ENCODE results near the gene ABI3BP.
A peak's percentile ranks its signal among the peaks of the same experiment; 100 is the strongest.

The ABI3BP gene

GRCh38 chr3:100720426-100720825 lies 272.8 kb downstream of the ABI3BP start:
- DNase-seq (ENCODE audit: low read depth), result no peak

GRCh38 chr3:100719136-100719535 lies 274.1 kb downstream of the ABI3BP start:
- DNase-seq (ENCODE audit: low read depth), result peak; percentile 17

DNA sequence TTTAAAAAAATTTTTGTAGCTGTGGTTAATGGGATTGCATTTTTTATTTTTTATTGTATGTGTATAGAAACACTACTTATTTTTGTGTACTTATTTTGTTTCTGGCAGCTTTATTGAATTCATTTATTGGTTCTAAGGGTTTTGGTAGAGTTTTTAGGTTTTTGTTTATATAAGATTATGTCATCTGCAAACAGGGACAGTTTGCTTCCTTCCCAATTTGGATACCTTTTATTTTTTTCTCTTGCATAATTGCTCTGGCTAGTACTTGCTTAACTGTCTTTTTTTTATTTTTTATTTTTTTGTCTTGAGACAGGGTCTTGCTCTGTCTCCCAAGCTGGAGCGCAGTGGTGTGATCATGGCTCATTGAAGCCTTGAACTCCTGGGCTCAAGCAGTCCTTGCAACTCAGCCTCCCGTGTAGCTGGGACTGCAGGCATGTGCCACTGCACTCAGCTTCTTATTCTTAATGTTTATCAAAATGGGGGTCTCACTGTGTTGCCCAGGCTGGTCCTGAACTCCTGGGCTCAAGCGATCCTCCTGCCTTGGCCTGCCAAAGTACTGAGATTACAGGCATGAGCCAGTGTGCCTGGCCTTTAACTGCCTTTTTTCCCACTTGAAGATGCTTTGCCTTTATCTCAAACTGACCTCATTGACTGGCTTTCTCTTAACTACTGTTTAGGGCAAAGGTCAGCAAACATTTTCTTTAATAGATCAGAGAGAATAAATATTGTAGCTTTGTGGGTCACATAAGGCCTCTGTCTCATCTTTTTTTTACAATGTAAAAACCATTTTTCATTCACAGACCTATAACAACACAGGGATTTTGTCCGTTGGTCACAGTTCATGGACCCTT lies 275.4 kb downstream of the ABI3BP start:
- DNase-seq (ENCODE audit: low read depth), result no peak

GRCh38 chr3:100717063-100717462 lies 276.2 kb downstream of the ABI3BP start:
- DNase-seq (ENCODE audit: low read depth), result no peak

- DNase-seq (ENCODE audit: low read depth), result no peak
Measured at GRCh38 chr3:100715176-100715575, 278.0 kb downstream of the ABI3BP start.

DNA sequence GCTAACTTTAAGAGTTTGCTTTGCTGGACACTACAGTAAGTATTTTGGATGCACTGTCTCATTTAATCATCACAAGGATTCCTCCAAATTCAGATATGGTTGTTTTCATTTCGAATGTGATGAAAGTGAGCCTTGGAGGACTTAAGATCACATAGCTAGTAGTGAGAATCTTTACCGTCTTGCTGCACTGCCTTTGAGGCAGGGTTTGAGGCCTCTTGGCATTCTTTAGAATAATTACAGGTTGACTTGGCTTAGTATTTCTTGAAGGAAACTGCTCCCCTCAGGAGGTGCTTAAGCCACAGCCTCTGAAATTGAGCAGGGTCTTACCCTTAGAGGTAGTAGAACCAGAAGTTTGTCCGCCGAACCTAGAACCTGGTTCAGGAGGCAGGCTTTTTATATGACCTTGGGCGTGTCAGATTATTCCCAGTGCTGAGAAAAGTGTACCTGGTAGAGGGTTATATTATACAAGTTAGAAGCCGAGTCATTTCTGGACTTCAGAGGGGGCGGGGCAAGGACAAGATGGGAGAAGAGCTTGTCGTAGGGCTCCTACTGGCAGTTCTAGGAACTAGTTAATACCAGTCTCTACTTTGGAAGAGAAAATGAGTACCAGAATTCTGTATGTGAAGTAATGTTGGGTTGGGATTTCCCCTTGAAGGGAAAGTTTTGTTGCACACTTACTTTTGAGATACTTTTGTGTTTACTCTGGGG lies 282.8 kb downstream of the ABI3BP start:
- DNase-seq (ENCODE audit: low read depth), result peak; percentile 70

DNA sequence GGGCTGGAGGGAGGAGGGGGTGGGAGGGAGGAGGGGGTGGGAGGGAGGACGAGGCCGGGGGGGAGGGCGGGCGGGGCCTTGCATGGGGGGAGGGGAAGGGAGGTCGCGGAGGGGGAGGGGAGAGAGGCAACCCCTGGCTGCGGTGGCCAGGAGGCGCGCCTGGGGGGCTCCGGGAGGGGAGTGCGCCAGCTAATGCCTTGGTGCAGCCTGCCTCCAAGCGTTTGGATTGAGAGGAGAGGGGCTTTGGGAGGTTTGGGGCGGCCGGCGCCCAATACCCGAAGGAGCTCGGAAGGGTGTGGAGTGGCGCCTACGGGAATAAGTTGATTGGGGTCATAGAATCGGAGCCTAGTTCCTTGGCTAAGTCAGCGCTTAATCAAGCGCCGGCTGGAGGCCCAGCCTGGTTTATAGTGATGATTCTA lies 283.4 kb downstream of the ABI3BP start:
- DNase-seq (ENCODE audit: low read depth), result peak; percentile 42

DNA sequence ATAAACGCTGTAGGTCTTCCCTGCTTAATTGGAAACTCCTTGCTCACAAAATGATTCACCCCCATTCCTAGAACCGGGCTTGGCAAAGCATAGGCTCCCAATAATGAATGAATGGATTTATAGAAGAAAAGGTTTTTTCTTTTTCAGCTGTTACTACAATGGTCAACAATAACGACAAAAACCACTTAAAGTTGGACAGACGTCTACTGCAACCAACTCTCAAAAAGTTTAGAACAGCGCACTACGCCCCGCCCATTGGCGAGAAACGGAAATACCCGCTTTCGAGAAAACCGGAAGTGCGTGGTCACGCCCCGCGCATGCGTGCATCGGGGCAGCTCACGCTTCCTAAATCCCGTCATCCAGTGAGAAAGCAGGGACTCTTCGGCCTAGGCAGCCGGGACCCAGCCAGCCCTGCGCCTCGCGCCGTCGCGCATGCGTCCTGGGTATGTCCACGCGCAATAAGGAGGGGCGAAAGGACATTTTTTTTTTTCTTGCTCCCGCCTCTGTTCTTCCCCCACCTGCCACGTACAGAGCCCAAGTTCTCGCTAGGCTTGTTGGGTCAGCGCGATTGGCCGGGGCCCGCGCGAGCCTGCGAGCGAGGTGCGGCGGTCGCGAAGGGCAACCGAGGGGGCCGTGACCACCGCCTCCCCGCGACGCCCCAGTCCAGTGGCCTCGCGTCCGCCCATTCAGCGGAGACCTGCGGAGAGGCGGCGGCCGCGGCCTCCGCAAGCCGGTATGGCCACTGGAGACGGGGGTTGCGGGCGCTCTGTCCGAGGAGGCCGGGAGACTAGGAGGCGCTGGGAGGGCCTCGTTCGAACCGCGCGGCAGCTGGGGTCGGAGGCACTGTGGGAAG lies 284.0 kb downstream of the ABI3BP start, which contains the start of gene TFG:
TFG (plus strand) TSS at position 506 of the 853 bp plus-strand sequence. CDS start 4,192 bp downstream, outside the sequence.
- DNase-seq (ENCODE audit: low read depth), result peak; percentile 98

DNA sequence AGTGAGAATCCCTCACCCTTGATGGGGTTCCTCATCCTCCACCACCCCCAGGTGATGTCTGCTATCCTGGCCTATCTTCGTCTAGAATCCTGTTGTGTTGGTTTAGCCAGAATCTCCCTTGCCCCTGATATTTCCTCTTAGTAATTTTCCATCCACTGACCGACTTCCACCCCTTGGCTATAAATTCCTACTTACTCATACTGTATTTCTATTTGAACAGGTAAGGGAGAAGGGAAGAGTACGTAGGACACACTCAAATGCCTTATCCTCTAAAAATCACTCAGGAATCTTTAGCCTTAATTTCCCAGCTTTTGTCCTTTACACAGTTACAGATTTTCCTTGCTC lies 284.6 kb downstream of the ABI3BP start:
- no peak for DNase-seq (ENCODE audit: low read depth)

- DNase-seq (ENCODE audit: low read depth), result peak; percentile 78
Measured at GRCh38 chr3:100706365-100706764, 286.9 kb downstream of the ABI3BP start.

DNA sequence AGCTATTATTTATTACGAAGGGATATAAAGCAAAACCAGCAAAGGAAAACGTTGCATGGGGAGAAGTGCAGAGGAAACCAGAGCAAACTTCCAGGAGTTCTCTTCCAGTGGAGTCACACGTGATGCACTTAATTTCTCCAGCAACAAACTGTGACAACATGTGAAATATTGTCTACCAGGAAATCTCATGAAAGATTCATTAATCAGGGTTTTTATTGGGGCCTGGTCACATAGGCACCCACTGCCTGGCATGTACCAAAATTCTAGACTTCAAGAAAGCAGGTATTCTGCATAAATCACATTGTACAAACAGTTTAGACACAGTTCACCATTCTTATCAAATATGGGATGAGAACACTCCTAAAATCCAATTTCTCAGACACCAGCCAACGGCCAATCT lies 289.4 kb downstream of the ABI3BP start:
- DNase-seq (ENCODE audit: low read depth), result no peak

- no peak for DNase-seq (ENCODE audit: low read depth)
Measured at GRCh38 chr3:100702980-100703345, 290.3 kb downstream of the ABI3BP start.

DNA sequence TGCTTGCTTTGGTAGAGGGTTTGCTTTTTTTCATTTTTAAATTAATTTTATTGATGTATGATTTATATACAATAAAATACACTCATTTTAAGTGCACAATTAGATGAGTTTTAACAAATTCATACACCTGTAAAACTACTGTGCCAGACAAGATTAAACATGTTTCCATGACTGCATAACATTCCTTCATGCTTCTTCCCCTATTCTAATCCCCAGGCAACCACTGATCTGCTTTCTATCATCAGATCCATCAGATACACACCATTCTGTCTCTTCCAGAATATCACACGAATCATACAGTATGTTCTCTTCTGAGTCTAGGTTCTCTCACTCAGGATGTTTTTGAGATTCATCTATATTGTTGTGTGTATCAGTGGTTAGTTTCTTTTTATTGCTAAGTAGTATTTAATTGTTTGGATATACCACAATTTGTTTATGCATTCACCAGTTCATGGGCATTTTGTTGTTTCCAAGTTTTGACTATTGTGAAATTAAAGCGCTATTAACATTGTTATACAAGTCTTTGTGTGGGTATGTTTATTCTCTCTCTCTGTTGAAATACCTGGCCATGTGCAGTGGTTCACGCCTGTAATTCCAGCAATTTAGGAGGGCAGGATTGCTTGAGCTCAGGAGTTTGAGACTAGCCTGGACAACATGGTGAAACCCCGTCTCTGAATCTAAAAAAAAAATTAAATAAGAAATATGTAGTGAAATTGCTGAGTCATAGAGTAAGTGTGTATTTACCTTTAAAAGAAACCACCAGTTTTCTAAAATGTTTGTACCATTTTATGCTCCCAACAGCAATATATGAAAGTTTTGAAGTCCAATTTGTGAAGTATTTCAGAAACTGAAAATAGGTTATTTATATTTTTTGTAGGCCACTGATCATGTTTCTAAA lies 290.9 kb downstream of the ABI3BP start:
- peak; percentile 34 for DNase-seq (ENCODE audit: low read depth)

GRCh38 chr3:100700708-100701107 lies 292.5 kb downstream of the ABI3BP start:
- DNase-seq (ENCODE audit: low read depth), result no peak

Measured in amniotic epithelial cell (primary cell).